Brain microvascular endothelial cell (primary cell): ENCODE data around the gene ZFYVE28.

Experiments
- DNase-seq: peaks from one replicate; pipeline ENCODE4 v3.0.0-alpha.2; 2020
- H3K27ac ChIP-seq: fragments of 250-450 bp; sonication (Bioruptor Pico); 2 replicates; pipeline ENCODE4 v1.5.1; 2020; ENCODE audit warnings: mild to moderate bottlenecking, moderate library complexity
- H3K27me3 ChIP-seq: fragments of 250-450 bp; sonication (Bioruptor Pico); replicated peaks from 2 replicates; pipeline ENCODE4 v1.5.1; 2020; ENCODE audit warnings: mild to moderate bottlenecking
- H3K36me3 ChIP-seq: fragments of 250-450 bp; sonication (Bioruptor Pico); replicated peaks from 2 replicates; pipeline ENCODE4 v1.5.1; 2020; ENCODE audit warnings: mild to moderate bottlenecking
- H3K4me3 ChIP-seq: 2 replicates; pipeline ENCODE4 v1.5.1; 2011; ENCODE audit warnings: low read depth, mild to moderate bottlenecking, control low read depth, low read length, moderate library complexity
- in situ Hi-C: cut with HindIII; loops from 2 replicates; pipeline ENCODE4 v1.10.0; 2017; ENCODE audit warnings: low sequenced_read_pairs, low pct_ligation_motif_present
- TF ChIP-seq, protein P1 (sequence below): IDR thresholded peaks from 2 replicates; pipeline ENCODE4 v1.5.1; 2011; ENCODE audit warnings: low read depth, mild to moderate bottlenecking, moderate library complexity, low read length, control low read depth, inconsistent platforms; ENCODE audit errors: missing control alignments

Gene ZFYVE28

DNA sequence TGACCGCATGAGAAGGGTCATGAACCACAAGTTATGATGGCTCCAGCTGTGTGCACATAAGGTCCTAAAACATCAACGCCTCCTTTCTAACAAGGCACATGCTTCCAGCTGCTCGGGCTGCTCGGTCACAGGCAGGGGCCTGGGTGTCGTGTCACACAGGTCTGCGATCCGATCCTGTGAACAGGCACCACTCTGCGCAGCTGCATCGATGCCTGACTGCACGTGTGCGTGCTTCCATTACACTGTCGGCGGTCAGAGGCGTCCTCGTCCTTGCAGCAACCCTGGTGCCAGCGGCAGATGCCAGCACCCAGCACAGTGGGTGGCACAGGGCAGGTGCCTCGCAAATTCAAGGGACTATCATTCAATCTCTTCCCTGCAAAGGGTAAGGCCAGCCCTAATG, 23.9 kb downstream of the ZFYVE28 start:
- H3K27me3 ChIP-seq, result peaks cover 4% of the 10 kb centered on the region
- no peak for DNase-seq
- in situ Hi-C loops, result no loop called here
- no peak overlapping the region for H3K27ac ChIP-seq
- TF ChIP-seq, protein P1, sequence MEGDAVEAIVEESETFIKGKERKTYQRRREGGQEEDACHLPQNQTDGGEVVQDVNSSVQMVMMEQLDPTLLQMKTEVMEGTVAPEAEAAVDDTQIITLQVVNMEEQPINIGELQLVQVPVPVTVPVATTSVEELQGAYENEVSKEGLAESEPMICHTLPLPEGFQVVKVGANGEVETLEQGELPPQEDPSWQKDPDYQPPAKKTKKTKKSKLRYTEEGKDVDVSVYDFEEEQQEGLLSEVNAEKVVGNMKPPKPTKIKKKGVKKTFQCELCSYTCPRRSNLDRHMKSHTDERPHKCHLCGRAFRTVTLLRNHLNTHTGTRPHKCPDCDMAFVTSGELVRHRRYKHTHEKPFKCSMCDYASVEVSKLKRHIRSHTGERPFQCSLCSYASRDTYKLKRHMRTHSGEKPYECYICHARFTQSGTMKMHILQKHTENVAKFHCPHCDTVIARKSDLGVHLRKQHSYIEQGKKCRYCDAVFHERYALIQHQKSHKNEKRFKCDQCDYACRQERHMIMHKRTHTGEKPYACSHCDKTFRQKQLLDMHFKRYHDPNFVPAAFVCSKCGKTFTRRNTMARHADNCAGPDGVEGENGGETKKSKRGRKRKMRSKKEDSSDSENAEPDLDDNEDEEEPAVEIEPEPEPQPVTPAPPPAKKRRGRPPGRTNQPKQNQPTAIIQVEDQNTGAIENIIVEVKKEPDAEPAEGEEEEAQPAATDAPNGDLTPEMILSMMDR, result no peak
- no peaks in the 10 kb centered on the region for H3K36me3 ChIP-seq
- H3K4me3 ChIP-seq, result no peak overlapping the region

DNA sequence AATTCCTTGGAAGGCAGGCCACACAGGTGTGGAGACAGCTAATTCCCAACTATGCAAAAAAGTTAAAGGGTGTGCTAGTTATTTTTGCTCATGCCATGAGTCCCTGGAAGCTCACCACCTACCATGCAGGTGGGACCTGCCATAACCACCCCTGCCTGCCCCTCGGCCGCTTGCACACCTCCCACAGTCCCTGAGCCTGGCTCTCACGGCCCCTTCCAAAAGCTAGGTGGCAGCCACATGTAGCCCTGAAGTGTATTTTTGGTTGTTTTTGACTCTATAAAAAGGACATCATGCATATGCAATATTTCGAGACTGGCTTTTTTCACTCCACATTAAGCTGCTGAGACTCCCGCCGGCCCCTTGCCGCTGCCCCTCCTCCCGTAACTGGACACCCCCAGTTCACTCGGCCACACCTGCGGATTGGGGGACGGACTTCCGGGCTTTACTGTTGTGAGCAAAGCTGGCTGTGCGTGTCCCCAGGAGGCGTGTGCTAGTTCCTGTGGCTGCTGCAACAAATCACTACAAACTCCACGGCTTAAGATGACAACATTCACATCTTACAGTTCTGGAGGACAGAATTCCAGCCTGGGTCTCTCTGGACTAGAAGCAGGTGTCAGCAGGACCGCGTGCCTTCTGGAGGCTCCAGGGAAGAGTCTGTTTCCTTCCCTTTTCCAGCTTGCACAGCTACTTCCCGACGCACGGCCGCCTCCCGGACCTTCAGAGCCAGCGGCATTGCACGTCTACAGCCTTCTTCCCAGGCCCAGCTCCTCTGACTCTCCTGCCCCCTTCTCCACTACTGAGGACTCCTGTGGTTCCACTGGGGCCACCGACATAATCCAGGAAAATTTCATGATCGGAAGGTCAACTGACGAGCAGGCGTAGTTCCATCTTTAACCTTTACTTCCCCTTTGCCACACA, 24.8 kb downstream of the ZFYVE28 start:
- in situ Hi-C loops, result no loop called here
- H3K36me3 ChIP-seq, result no peaks in the 10 kb centered on the region
- no peak overlapping the region for H3K27ac ChIP-seq
- DNase-seq, result no peak
- TF ChIP-seq, protein P1, result no peak
- H3K27me3 ChIP-seq, result peaks cover 8% of the 10 kb centered on the region
- no peak overlapping the region for H3K4me3 ChIP-seq

DNA sequence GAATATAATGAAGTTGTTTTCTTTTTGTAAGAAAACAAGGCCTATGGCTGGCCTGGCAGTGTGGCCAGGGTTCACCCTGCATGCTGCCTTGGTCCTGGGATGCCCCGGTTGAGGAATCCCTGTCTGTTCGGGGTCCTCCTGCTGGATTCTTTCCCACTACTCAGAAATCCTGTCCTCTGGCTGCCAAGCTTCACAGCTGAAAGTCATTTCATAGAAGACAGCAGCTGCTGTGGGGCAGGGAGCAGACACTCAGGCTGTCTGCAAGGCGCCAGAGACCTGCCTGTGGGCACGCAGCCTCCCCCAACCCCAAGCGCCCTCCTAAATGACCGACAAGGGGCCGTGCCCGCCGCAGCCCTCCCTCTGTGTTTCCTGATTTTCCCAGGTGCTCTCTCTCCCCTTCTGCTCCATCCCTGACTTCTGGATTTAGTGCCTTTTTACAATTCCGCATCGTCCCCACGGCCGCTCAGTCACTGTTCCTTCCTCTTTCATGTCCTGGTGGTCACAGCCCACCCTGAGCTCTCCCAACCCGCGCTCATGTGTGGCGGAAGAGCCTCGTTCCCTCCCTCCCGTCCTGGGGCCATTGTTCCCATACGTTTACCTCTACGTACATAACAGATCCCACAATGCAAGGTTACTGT, 27.5 kb downstream of the ZFYVE28 start:
- Histone ChIP-seq H3K36me3 (no peaks in the 10 kb centered on the region), H3K27me3 (peaks cover 16% of the 10 kb centered on the region), H3K4me3 (no peak overlapping the region), H3K27ac (no peak overlapping the region)
- in situ Hi-C loops, result no loop called here
- TF ChIP-seq, protein P1, result no peak
- no peak for DNase-seq

DNA sequence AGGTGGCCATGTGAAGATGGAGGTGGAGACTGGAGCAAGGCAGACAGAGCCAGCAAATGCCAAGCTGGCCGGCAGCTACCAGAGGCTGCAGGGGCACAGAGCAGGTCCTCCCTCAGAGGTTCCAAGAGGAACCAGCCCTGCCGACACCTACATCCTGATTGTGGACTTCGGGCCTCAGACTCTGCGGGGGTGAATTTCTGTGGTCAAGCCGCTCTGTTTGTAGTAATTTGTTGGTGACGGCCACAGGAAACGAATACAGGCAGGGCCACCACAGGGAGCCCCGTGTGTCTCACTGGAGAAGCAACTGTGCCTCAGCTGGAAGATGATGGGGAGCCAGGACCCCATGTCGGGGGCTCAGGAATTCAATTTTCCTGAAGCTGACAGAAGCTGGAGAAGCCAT, 28.3 kb downstream of the ZFYVE28 start:
- Histone ChIP-seq H3K4me3 (no peak overlapping the region), H3K27ac (no peak overlapping the region), H3K36me3 (no peaks in the 10 kb centered on the region), H3K27me3 (peaks cover 16% of the 10 kb centered on the region)
- TF ChIP-seq, protein P1, result no peak
- in situ Hi-C loops, result no loop called here
- DNase-seq, result peak; percentile 58

DNA sequence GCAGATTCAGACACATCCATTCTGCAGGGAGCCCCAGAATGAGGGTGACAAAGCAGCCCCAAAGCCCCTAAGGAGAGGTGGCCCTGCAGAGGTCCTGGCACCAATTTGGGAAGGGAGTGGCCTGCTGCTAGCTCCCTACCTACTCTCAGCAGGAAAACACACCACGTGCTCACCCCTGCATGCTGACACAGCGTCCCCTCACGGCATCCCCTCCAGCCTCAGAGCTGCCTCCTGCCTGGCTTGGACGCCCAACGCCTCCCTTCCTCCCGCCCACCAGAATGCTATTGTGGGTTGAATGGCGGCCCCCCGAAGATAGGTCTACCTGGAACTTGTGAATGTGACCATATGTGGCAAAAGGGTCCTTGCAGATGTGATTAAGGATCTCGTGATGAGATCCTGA, 28.8 kb downstream of the ZFYVE28 start:
- H3K4me3 ChIP-seq, result no peak overlapping the region
- DNase-seq, result no peak
- H3K36me3 ChIP-seq, result no peaks in the 10 kb centered on the region
- TF ChIP-seq, protein P1, result no peak
- in situ Hi-C loops, result no loop called here
- no peak overlapping the region for H3K27ac ChIP-seq
- peaks cover 16% of the 10 kb centered on the region for H3K27me3 ChIP-seq
